ENCODE results near the gene CSNK1D.

DNA sequence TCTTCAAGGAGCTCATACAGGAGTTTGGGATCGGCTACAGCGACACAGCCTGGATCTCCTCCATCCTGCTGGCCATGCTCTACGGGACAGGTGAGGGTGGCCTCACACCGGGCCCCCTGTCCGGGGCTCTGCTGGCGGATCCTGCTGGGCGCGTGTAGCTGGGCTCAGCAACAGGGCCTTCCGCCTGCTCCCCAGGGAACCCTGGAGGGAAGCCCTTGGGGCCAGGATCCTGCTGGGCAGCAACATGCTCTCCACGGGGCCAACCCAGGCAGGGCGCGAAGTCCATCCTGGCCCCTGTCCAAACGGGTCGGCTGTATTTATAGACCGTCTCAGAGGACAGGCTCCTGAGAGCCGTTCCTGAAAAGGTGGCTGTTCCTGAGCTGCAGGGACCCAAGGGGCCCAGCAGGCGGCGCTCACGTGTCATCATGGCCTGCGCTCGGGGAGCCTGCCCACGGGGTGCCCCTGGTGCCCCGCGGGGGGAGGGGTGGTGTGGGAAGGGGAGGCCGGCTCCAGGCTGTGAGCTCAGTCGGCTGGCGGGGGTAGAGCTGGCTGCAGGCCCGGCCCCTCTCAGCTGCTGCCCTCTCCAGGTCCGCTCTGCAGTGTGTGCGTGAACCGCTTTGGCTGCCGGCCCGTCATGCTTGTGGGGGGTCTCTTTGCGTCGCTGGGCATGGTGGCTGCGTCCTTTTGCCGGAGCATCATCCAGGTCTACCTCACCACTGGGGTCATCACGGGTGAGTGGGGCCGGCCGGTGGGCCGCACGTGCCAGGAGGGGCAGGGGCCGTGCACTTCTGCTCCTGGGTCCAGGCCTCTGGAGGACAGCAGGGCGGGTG, 37.1 kb downstream of the CSNK1D start:
- TF ChIP-seq JUN (CRISPR knock-in tag; IDR thresholded peaks at IDR 0.05): no peak
- TF ChIP-seq, protein P1, sequence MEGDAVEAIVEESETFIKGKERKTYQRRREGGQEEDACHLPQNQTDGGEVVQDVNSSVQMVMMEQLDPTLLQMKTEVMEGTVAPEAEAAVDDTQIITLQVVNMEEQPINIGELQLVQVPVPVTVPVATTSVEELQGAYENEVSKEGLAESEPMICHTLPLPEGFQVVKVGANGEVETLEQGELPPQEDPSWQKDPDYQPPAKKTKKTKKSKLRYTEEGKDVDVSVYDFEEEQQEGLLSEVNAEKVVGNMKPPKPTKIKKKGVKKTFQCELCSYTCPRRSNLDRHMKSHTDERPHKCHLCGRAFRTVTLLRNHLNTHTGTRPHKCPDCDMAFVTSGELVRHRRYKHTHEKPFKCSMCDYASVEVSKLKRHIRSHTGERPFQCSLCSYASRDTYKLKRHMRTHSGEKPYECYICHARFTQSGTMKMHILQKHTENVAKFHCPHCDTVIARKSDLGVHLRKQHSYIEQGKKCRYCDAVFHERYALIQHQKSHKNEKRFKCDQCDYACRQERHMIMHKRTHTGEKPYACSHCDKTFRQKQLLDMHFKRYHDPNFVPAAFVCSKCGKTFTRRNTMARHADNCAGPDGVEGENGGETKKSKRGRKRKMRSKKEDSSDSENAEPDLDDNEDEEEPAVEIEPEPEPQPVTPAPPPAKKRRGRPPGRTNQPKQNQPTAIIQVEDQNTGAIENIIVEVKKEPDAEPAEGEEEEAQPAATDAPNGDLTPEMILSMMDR (IDR thresholded peaks at IDR 0.05): peak; percentile 88
- TF ChIP-seq, protein P2, sequence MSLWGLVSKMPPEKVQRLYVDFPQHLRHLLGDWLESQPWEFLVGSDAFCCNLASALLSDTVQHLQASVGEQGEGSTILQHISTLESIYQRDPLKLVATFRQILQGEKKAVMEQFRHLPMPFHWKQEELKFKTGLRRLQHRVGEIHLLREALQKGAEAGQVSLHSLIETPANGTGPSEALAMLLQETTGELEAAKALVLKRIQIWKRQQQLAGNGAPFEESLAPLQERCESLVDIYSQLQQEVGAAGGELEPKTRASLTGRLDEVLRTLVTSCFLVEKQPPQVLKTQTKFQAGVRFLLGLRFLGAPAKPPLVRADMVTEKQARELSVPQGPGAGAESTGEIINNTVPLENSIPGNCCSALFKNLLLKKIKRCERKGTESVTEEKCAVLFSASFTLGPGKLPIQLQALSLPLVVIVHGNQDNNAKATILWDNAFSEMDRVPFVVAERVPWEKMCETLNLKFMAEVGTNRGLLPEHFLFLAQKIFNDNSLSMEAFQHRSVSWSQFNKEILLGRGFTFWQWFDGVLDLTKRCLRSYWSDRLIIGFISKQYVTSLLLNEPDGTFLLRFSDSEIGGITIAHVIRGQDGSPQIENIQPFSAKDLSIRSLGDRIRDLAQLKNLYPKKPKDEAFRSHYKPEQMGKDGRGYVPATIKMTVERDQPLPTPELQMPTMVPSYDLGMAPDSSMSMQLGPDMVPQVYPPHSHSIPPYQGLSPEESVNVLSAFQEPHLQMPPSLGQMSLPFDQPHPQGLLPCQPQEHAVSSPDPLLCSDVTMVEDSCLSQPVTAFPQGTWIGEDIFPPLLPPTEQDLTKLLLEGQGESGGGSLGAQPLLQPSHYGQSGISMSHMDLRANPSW (CRISPR knock-in tag; conservative IDR thresholded peaks at IDR 0.05; ENCODE audit: low read depth): no peak
- peak; percentile 53 for TF ChIP-seq SP1 (CRISPR knock-in tag; conservative IDR thresholded peaks at IDR 0.05)
- TF ChIP-seq, protein P3, sequence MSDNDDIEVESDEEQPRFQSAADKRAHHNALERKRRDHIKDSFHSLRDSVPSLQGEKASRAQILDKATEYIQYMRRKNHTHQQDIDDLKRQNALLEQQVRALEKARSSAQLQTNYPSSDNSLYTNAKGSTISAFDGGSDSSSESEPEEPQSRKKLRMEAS (CRISPR knock-in tag; IDR thresholded peaks at IDR 0.05): no peak
- TF ChIP-seq NR2C2 (CRISPR knock-in tag; IDR thresholded peaks at IDR 0.05): no peak
- TF ChIP-seq ESRRA (CRISPR knock-in tag; IDR thresholded peaks at IDR 0.05; ENCODE audit: borderline replicate concordance): no peak
